HepG2 (cell line): Measurements from ENCODE around the gene GRHL3. TPM values are rescaled to one million over a fixed set of nuclear protein-coding genes. Genes with fewer than 3 reads are reported as not detected.

Experiments used
- ATAC-seq: fragments of 200-7000 bp; cut with Tn5 transposase; 3 replicates; pipeline ENCODE4 v1.9.1; 2020; ENCODE audit warnings: mild to moderate bottlenecking, moderate library complexity
- BruUV-seq: library from RNA; stranded (reverse); fragments of 400-500 nt; replicated peaks from 2 replicates; lab custom pipeline; 2021; lab: Mats Ljungman, UMichigan
- CTCF ChIA-PET: fragments of 300-600 bp; formaldehyde crosslinking; extraction: SDS; loops from one replicate; lab custom pipeline; 2021; ENCODE audit warnings: low total read pairs, inconsistent platforms, low intra/inter-chr PET ratio; lab: Yijun Ruan, JAX
- POLR2A ChIA-PET: fragments of 350-600 bp; sonication (Branson Sonifier 250); formaldehyde crosslinking; loops from one replicate; lab custom pipeline; 2020; ENCODE audit warnings: antibody characterized with exemption, inconsistent platforms; lab: Yijun Ruan, JAX
- DNase-seq: peaks from one replicate; pipeline ENCODE4 v3.0.0-alpha.2; 2015; ENCODE audit warnings: low spot score
- FAIRE-seq: peaks from 3 replicates; lab custom pipeline; 2011; peaks lifted over from hg19 to GRCh38; lab: Jason Lieb, UNC
- H2AFZ ChIP-seq: one replicate; pipeline ENCODE4 v1.6.1; 2011; ENCODE audit warnings: low read length, inconsistent platforms
- H3K27ac ChIP-seq: fragments of 300-600 bp; 3 replicates; pipeline ENCODE4 v1.8.0; 2011; ENCODE audit warnings: mixed run types, mild to moderate bottlenecking, mixed read lengths, low read length, inconsistent platforms; ENCODE audit not compliant: insufficient read depth; ENCODE audit errors: extremely low read length
- H3K27me3 ChIP-seq, 2 experiments: fragments of 200-600 bp in 1 of 2; 2 replicates in 1 of 2; 3 replicates in 1 of 2; pipeline versions ENCODE4 v1.6.0 to v1.8.0; 2011; ENCODE audit warnings: low read length in 2 of 2, mild to moderate bottlenecking in 2 of 2, moderate library complexity in 2 of 2, inconsistent platforms in 1 of 2; ENCODE audit not compliant: insufficient read depth in 2 of 2, control insufficient read depth in 1 of 2
- H3K36me3 ChIP-seq, 2 experiments: fragments of 200-600 bp in 1 of 2; replicated peaks in 1 of 2; 2 replicates in 1 of 2; 3 replicates in 1 of 2; pipeline versions ENCODE4 v1.5.1 to v1.8.0; 2011; ENCODE audit warnings: low read length in 2 of 2, inconsistent platforms in 1 of 2; ENCODE audit not compliant: insufficient read depth in 2 of 2, control insufficient read depth in 1 of 2
- H3K4me1 ChIP-seq: 2 replicates; pipeline ENCODE4 v1.5.1; 2012; ENCODE audit warnings: low read length, inconsistent platforms; ENCODE audit not compliant: insufficient read depth
- H3K4me2 ChIP-seq: 2 replicates; pipeline ENCODE4 v1.6.0; 2011; ENCODE audit warnings: low read depth, low read length, inconsistent platforms
- H3K4me3 ChIP-seq, 3 experiments: fragments of 200-600 bp in 1 of 3; sonication (generic), shearing (Covaris generic) in 1 of 3; replicated peaks in 1 of 3; 2 replicates each; pipeline ENCODE4 v1.5.1; 2011 to 2016; ENCODE audit warnings: low read length in 3 of 3, inconsistent platforms in 2 of 3, low read depth in 2 of 3, mild to moderate bottlenecking in 2 of 3, control low read depth in 1 of 3, mixed read lengths in 1 of 3; ENCODE audit not compliant: insufficient read depth in 1 of 3
- H3K79me2 ChIP-seq: one replicate; pipeline ENCODE4 v1.6.1; 2011; ENCODE audit warnings: low read length, inconsistent platforms; ENCODE audit not compliant: insufficient read depth
- H3K9ac ChIP-seq: 2 replicates; pipeline ENCODE4 v1.6.0; 2011; ENCODE audit warnings: mild to moderate bottlenecking, low read depth, low read length, inconsistent platforms; ENCODE audit not compliant: insufficient read depth
- H3K9me3 ChIP-seq: 2 replicates; pipeline ENCODE4 v1.5.1; 2012; ENCODE audit warnings: mild to moderate bottlenecking, low read length
- H4K20me1 ChIP-seq: 2 replicates; pipeline ENCODE4 v1.6.0; 2011; ENCODE audit warnings: inconsistent platforms, mild to moderate bottlenecking, low read length, moderate library complexity; ENCODE audit not compliant: insufficient read depth
- GATAD2A ChIP-seq: IDR thresholded peaks from 2 replicates; pipeline ENCODE4 v1.6.1; 2016
- GZF1 ChIP-seq: sonication (generic); formaldehyde crosslinking; IDR thresholded peaks from 2 replicates; pipeline ENCODE4 v1.5.1; 2020; ENCODE audit warnings: mild to moderate bottlenecking, missing genetic modification reagents
- HMG20B ChIP-seq: conservative IDR thresholded peaks from 2 replicates; pipeline ENCODE4 v1.6.1; 2016; ENCODE audit warnings: missing genetic modification reagents, missing compliant biosample characterization
- KDM4B ChIP-seq: sonication (generic); formaldehyde crosslinking; IDR thresholded peaks from 2 replicates; pipeline ENCODE4 v1.4.0; 2020; ENCODE audit warnings: missing genetic modification reagents
- KMT2A ChIP-seq: sonication (generic); formaldehyde crosslinking; IDR thresholded peaks from 2 replicates; pipeline ENCODE4 v1.4.0; 2020; ENCODE audit warnings: missing genetic modification reagents
- MTF1 ChIP-seq: sonication (generic); formaldehyde crosslinking; IDR thresholded peaks from 2 replicates; pipeline ENCODE4 v1.5.0; 2020; ENCODE audit warnings: missing genetic modification reagents
- ZNF317 ChIP-seq: sonication (generic); formaldehyde crosslinking; IDR thresholded peaks from 2 replicates; pipeline ENCODE4 v1.5.0; 2020; ENCODE audit warnings: mild to moderate bottlenecking, missing genetic modification reagents
- ZNF672 ChIP-seq: sonication (generic); formaldehyde crosslinking; IDR thresholded peaks from 2 replicates; pipeline ENCODE4 v1.8.1; 2022; ENCODE audit warnings: missing genetic modification reagents
- ZNF746 ChIP-seq: sonication (generic); formaldehyde crosslinking; IDR thresholded peaks from 2 replicates; pipeline ENCODE4 v1.8.0; 2022; ENCODE audit warnings: mild to moderate bottlenecking, missing genetic modification reagents
- ZNF781 ChIP-seq: sonication (generic); formaldehyde crosslinking; IDR thresholded peaks from 2 replicates; pipeline ENCODE4 v1.5.1; 2020; ENCODE audit warnings: borderline replicate concordance, mild to moderate bottlenecking, missing genetic modification reagents; ENCODE audit errors: not compliant biosample characterization
- ZSCAN9 ChIP-seq: IDR thresholded peaks from 2 replicates; pipeline ENCODE4 v1.6.1; 2016; ENCODE audit warnings: borderline replicate concordance
- WGBS: methylation state at CpG from one replicate; pipeline ENCODE4 v1.1.6; 2017; ENCODE audit warnings: low lambda C conversion rate; 5-methylcytosine and 5-hydroxymethylcytosine counted together
- in situ Hi-C: cut with HindIII; loops from 2 replicates; pipeline ENCODE4 v1.10.0; 2017; ENCODE audit warnings: low pct_unique_long_range_greater_than_20kb; ENCODE audit not compliant: extremely low pct_ligation_motif_present
- intact Hi-C: fragments of 100-400 bp; cut with micrococcal nuclease; formaldehyde crosslinking; loops from one replicate; pipeline ENCODE4 v1.10.0; 2022; ENCODE audit not compliant: unreplicated experiment
- polyA plus RNA-seq, 8 experiments: library from polyadenylated mRNA; depleted of rRNA in 3 of 8; stranded (reverse) in 7 of 8; unstranded in 1 of 8; fragments of >200 nt; fragmentation: Illumina TruSeq in 4 of 8; extraction: Trizol in 4 of 8; gene quantifications; 2 replicates each; pipeline versions ENCODE4 v1.2.1 to v1.2.3, GENCODE V29; 2011 to 2016; ENCODE audit warnings: low read depth in 4 of 8, missing spikeins in 1 of 8, mixed read lengths in 1 of 8; ENCODE audit not compliant: insufficient read depth in 1 of 8
- total RNA-seq, 5 experiments: library from RNA; depleted of rRNA; stranded (reverse); fragments of >200 nt; fragmentation: Illumina TruSeq; extraction: Trizol; gene quantifications; 2 replicates each; pipeline ENCODE4 v1.2.3, GENCODE V29; 2016; ENCODE audit warnings: low read depth in 1 of 5
- TF ChIP-seq, protein P1 (sequence below): sonication (generic); formaldehyde crosslinking; IDR thresholded peaks from 2 replicates; pipeline ENCODE4 v1.4.0; 2020; ENCODE audit warnings: missing genetic modification reagents
- TF ChIP-seq, protein P2 (sequence below): sonication (generic); formaldehyde crosslinking; IDR thresholded peaks from 2 replicates; pipeline ENCODE4 v1.4.0; 2020; ENCODE audit warnings: missing genetic modification reagents

The GRHL3 gene
- total and polyA plus RNA-seq, 2 of the 13 experiments (the other 11 are each of a cell fraction or from before 2014, with no cell fraction given), result not detected

DNA sequence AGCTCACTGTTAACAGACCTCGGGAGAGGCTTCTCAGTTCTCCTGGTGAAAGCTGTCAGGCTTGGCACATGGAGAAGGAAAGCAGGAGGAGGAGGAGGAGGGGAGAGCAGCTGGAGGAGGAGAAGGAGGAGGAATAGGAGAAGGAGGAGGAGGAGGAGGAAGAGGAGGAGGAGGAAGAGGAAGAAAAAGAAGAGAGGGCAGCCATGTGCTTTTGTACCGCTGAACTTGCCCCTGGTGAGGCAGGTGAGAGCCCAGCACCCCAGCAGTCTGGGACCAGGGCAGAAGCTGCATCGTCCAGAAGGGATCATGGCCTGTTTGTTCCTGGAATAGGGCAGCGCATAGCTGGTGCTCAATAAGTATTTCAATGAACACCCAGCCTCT is 21.3 kb upstream of the GRHL3 start:
- no peak overlapping the region for H3K4me2 ChIP-seq

More for the DNA sequence above, 21.3 kb upstream of the GRHL3 start:
- Histone ChIP-seq H3K9ac (no peak overlapping the region), H3K79me2 (no peaks in the 10 kb centered on the region), H3K27ac (no peak overlapping the region), H3K27me3 (peaks cover 0 to 35% of the 10 kb centered on the region in 2 experiments; a peak in 3 of 5 replicates), H4K20me1 (no peaks in the 10 kb centered on the region), H3K36me3 (no peaks in the 10 kb centered on the region), H3K9me3 (no peaks in the 10 kb centered on the region), H2AFZ (no peak overlapping the region), H3K4me1 (0 out of 2 replicates have a peak, but pooled peaks cover 6% of the 10 kb centered on the region), H3K4me3 (no peak overlapping the region)
- BruUV-seq, result no TSS peak
- in situ Hi-C loops (no loop called here), intact Hi-C loops (loop anchor here (10.0 kb wide), 1 partner anchor 93 kb away; no protein-coding TSS in a partner anchor)
- DNase-seq, result no peak
- ChIA-PET CTCF (no interaction called here), POLR2A (no interaction called here)
- WGBS, result 42% methylated on average over 2 of the region's 4 CpGs
- TF ChIP-seq MTF1 (CRISPR knock-in tag), result no peak
- no peak for TF ChIP-seq GZF1 (CRISPR knock-in tag)
- no peak for TF ChIP-seq ZSCAN9 (CRISPR knock-in tag)
- TF ChIP-seq KDM4B (CRISPR knock-in tag), result no peak
- no peak for TF ChIP-seq GATAD2A (CRISPR knock-in tag)
- no peak for TF ChIP-seq KMT2A (CRISPR knock-in tag)
- TF ChIP-seq, protein P1, sequence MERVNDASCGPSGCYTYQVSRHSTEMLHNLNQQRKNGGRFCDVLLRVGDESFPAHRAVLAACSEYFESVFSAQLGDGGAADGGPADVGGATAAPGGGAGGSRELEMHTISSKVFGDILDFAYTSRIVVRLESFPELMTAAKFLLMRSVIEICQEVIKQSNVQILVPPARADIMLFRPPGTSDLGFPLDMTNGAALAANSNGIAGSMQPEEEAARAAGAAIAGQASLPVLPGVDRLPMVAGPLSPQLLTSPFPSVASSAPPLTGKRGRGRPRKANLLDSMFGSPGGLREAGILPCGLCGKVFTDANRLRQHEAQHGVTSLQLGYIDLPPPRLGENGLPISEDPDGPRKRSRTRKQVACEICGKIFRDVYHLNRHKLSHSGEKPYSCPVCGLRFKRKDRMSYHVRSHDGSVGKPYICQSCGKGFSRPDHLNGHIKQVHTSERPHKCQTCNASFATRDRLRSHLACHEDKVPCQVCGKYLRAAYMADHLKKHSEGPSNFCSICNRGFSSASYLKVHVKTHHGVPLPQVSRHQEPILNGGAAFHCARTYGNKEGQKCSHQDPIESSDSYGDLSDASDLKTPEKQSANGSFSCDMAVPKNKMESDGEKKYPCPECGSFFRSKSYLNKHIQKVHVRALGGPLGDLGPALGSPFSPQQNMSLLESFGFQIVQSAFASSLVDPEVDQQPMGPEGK (CRISPR knock-in tag), result no peak
- TF ChIP-seq, protein P2, sequence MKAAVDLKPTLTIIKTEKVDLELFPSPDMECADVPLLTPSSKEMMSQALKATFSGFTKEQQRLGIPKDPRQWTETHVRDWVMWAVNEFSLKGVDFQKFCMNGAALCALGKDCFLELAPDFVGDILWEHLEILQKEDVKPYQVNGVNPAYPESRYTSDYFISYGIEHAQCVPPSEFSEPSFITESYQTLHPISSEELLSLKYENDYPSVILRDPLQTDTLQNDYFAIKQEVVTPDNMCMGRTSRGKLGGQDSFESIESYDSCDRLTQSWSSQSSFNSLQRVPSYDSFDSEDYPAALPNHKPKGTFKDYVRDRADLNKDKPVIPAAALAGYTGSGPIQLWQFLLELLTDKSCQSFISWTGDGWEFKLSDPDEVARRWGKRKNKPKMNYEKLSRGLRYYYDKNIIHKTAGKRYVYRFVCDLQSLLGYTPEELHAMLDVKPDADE (CRISPR knock-in tag), result no peak
- no peak for TF ChIP-seq HMG20B (CRISPR knock-in tag)
- no peak for TF ChIP-seq ZNF746 (CRISPR knock-in tag)
- no peak for TF ChIP-seq ZNF781 (CRISPR knock-in tag)
- no peak for TF ChIP-seq ZNF672 (CRISPR knock-in tag)
- TF ChIP-seq ZNF317 (CRISPR knock-in tag), result no peak
- no peak for ATAC-seq
- no peak for FAIRE-seq
